Natural killer cell treated with Interleukin-12 subunit alpha and Interleukin-12 subunit beta and Interleukin-15 and Interleukin-18, amount 100 ng/mL, for 72 hours (primary cell): ENCODE results near the gene PRKAR1B. TPM values are rescaled to one million over a fixed set of nuclear protein-coding genes. Genes with fewer than 3 reads are reported as not detected.

Experiments used
- ATAC-seq, 2 donors: fragments of 150-1000 bp; cut with Tn5 transposase in 1 of 2; sonication (Bioruptor Pico), chemical (Tn5 transposase) in 1 of 2; 2 replicates each; pipeline ENCODE4 v1.10.0; 2021
- DNase-seq: peaks from one replicate; pipeline ENCODE4 v3.0.0; 2022; ENCODE audit warnings: low spot score
- H3K27ac Mint-ChIP-seq, 2 donors: 1 replicate in 1 of 2; 2 replicates in 1 of 2; pipeline ENCODE4 v1.8.0; 2022; ENCODE audit warnings: mixed read lengths in 2 of 2, mild to moderate bottlenecking in 1 of 2, moderate library complexity in 1 of 2
- H3K27me3 Mint-ChIP-seq, 2 donors: 1 replicate in 1 of 2; 2 replicates in 1 of 2; pipeline ENCODE4 v1.8.0; 2022; ENCODE audit warnings: mixed read lengths in 2 of 2
- H3K36me3 Mint-ChIP-seq: one replicate; pipeline ENCODE4 v1.8.0; 2022; ENCODE audit warnings: mixed read lengths
- H3K4me1 Mint-ChIP-seq, 2 donors: 1 replicate in 1 of 2; 2 replicates in 1 of 2; pipeline ENCODE4 v1.8.0; 2022; ENCODE audit warnings: low read depth in 2 of 2, mixed read lengths in 2 of 2, mild to moderate bottlenecking in 1 of 2
- H3K4me3 Mint-ChIP-seq: one replicate; pipeline ENCODE4 v1.8.0; 2022; ENCODE audit warnings: mixed read lengths
- H3K9me3 Mint-ChIP-seq: 2 replicates; pipeline ENCODE4 v1.8.0; 2022; ENCODE audit warnings: mixed read lengths
- total RNA-seq, 2 donors: library from RNA; stranded (reverse); gene quantifications; one replicate each; pipeline ENCODE4 v1.2.3, GENCODE V29; 2022

Gene PRKAR1B
- total RNA-seq, 2 donors from 2014 or later = 9.8 to 31.9 TPM

- DNase-seq (no peak), ATAC-seq (no peak)
- no peaks in the 10 kb centered on the region for H3K27me3 Mint-ChIP-seq
- peaks cover 6% of the 10 kb centered on the region for H3K36me3 Mint-ChIP-seq
- H3K9me3 Mint-ChIP-seq = no peaks in the 10 kb centered on the region
- no peak overlapping the region for H3K27ac Mint-ChIP-seq
- H3K4me3 Mint-ChIP-seq = no peak overlapping the region
- H3K4me1 Mint-ChIP-seq = peaks cover 0 to 2% of the 10 kb centered on the region in 2 donors
Observed at GRCh38 chr7:630539-630938, 96.5 kb downstream of the PRKAR1B start.

- H3K4me3 Mint-ChIP-seq = no peak overlapping the region
- H3K27ac Mint-ChIP-seq = no peak overlapping the region
- H3K9me3 Mint-ChIP-seq = peaks cover 2% of the 10 kb centered on the region
- no peak for DNase-seq
- peaks cover 0 to 2% of the 10 kb centered on the region in 2 donors for H3K4me1 Mint-ChIP-seq
- no peaks in the 10 kb centered on the region for H3K27me3 Mint-ChIP-seq
- no peak for ATAC-seq
- peaks cover 7% of the 10 kb centered on the region for H3K36me3 Mint-ChIP-seq
Observed at GRCh38 chr7:630111-630511, 97.0 kb downstream of the PRKAR1B start.

GRCh38 chr7:628826-629225, 98.3 kb downstream of the PRKAR1B start:
- Mint-ChIP-seq H3K27me3 (no peaks in the 10 kb centered on the region), H3K4me1 (peaks cover 0 to 2% of the 10 kb centered on the region in 2 donors), H3K9me3 (peaks cover 11% of the 10 kb centered on the region), H3K36me3 (peaks cover 16% of the 10 kb centered on the region), H3K27ac (no peak overlapping the region), H3K4me3 (no peak overlapping the region)
- ATAC-seq (no peak), DNase-seq (no peak)

- H3K27ac Mint-ChIP-seq = no peak overlapping the region
- ATAC-seq (no peak), DNase-seq (no peak)
- peaks cover 16% of the 10 kb centered on the region for H3K36me3 Mint-ChIP-seq
- H3K4me1 Mint-ChIP-seq = peaks cover 0 to 4% of the 10 kb centered on the region in 2 donors
- H3K9me3 Mint-ChIP-seq = peaks cover 11% of the 10 kb centered on the region
- no peak overlapping the region for H3K4me3 Mint-ChIP-seq
- H3K27me3 Mint-ChIP-seq = no peaks in the 10 kb centered on the region
Observed at GRCh38 chr7:628402-628763, 98.7 kb downstream of the PRKAR1B start.

- Mint-ChIP-seq H3K27ac (no peak overlapping the region), H3K4me3 (no peak overlapping the region), H3K4me1 (peaks cover 0 to 4% of the 10 kb centered on the region in 2 donors), H3K9me3 (peaks cover 11% of the 10 kb centered on the region), H3K27me3 (no peaks in the 10 kb centered on the region), H3K36me3 (peaks cover 16% of the 10 kb centered on the region)
- no peak for ATAC-seq
- no peak for DNase-seq
Observed at GRCh38 chr7:627661-628401, 99.2 kb downstream of the PRKAR1B start.

GRCh38 chr7:625376-625971, 101.6 kb downstream of the PRKAR1B start:
- Mint-ChIP-seq H3K4me1 (peaks cover 4% of the 10 kb centered on the region in 2 donors), H3K27ac (no peak overlapping the region), H3K36me3 (peaks cover 26% of the 10 kb centered on the region), H3K9me3 (peaks cover 17% of the 10 kb centered on the region), H3K4me3 (no peak overlapping the region), H3K27me3 (no peaks in the 10 kb centered on the region)
- ATAC-seq (no peak), DNase-seq (no peak)

- no peak overlapping the region for H3K27ac Mint-ChIP-seq
- no peak for ATAC-seq
- peaks cover 21% of the 10 kb centered on the region for H3K9me3 Mint-ChIP-seq
- no peak overlapping the region for H3K4me3 Mint-ChIP-seq
- no peaks in the 10 kb centered on the region for H3K27me3 Mint-ChIP-seq
- H3K4me1 Mint-ChIP-seq = peaks cover 22 to 24% of the 10 kb centered on the region in 2 donors
- peaks cover 36% of the 10 kb centered on the region for H3K36me3 Mint-ChIP-seq
- DNase-seq = no peak
Observed at GRCh38 chr7:623464-623863, 103.6 kb downstream of the PRKAR1B start.

GRCh38 chr7:621572-622285, 105.4 kb downstream of the PRKAR1B start:
- H3K36me3 Mint-ChIP-seq = peaks cover 36% of the 10 kb centered on the region
- ATAC-seq (no peak), DNase-seq (no peak)
- no peaks in the 10 kb centered on the region for H3K27me3 Mint-ChIP-seq
- no peak overlapping the region for H3K4me3 Mint-ChIP-seq
- H3K4me1 Mint-ChIP-seq = peaks cover 29 to 32% of the 10 kb centered on the region in 2 donors
- H3K9me3 Mint-ChIP-seq = peaks cover 21% of the 10 kb centered on the region
- no peak overlapping the region for H3K27ac Mint-ChIP-seq

GRCh38 chr7:620885-621284, 106.2 kb downstream of the PRKAR1B start:
- DNase-seq (no peak), ATAC-seq (no peak)
- Mint-ChIP-seq H3K27me3 (no peaks in the 10 kb centered on the region), H3K27ac (peak overlapping the region; percentile 72 to 83), H3K4me1 (peaks cover 29 to 34% of the 10 kb centered on the region in 2 donors), H3K9me3 (peaks cover 21% of the 10 kb centered on the region), H3K4me3 (peak overlapping the region; percentile 37), H3K36me3 (peaks cover 33% of the 10 kb centered on the region)

- peak overlapping the region; percentile 60 for H3K4me3 Mint-ChIP-seq
- peak in 1 of 2 donors; percentile 60 for ATAC-seq
Observed at GRCh38 chr7:620056-620455, 107.0 kb downstream of the PRKAR1B start.

GRCh38 chr7:619368-619840, 107.7 kb downstream of the PRKAR1B start:
- H3K27ac Mint-ChIP-seq = peak overlapping the region; percentile 72 to 83
- DNase-seq = no peak
- ATAC-seq = no peak
- H3K36me3 Mint-ChIP-seq = peaks cover 22% of the 10 kb centered on the region
- peaks cover 29 to 38% of the 10 kb centered on the region in 2 donors for H3K4me1 Mint-ChIP-seq
- H3K27me3 Mint-ChIP-seq = no peaks in the 10 kb centered on the region
- peak overlapping the region; percentile 60 for H3K4me3 Mint-ChIP-seq
- peaks cover 12% of the 10 kb centered on the region for H3K9me3 Mint-ChIP-seq

More at GRCh38 chr7:620056-620455, 107.0 kb downstream of the PRKAR1B start:
- H3K9me3 Mint-ChIP-seq = peaks cover 19% of the 10 kb centered on the region
- peak overlapping the region; percentile 72 to 83 for H3K27ac Mint-ChIP-seq
- no peak for DNase-seq
- H3K36me3 Mint-ChIP-seq = peaks cover 28% of the 10 kb centered on the region
- H3K27me3 Mint-ChIP-seq = no peaks in the 10 kb centered on the region
- H3K4me1 Mint-ChIP-seq = peaks cover 29 to 34% of the 10 kb centered on the region in 2 donors

GRCh38 chr7:618539-619367, 108.3 kb downstream of the PRKAR1B start:
- DNase-seq (no peak), ATAC-seq (peak; percentile 73 to 80)
- peak overlapping the region; percentile 72 to 83 for H3K27ac Mint-ChIP-seq
- peaks cover 11% of the 10 kb centered on the region for H3K9me3 Mint-ChIP-seq
- peak overlapping the region; percentile 72 for H3K4me3 Mint-ChIP-seq
- H3K27me3 Mint-ChIP-seq = no peaks in the 10 kb centered on the region
- H3K4me1 Mint-ChIP-seq = peaks cover 29 to 38% of the 10 kb centered on the region in 2 donors
- peaks cover 21% of the 10 kb centered on the region for H3K36me3 Mint-ChIP-seq
